SK-N-SH (cell line): ENCODE data around the gene CD63. TPM values are rescaled to one million over a fixed set of nuclear protein-coding genes. Genes with fewer than 3 reads are reported as not detected.

ENCODE experiments used
- CTCF ChIA-PET: fragments of 300-600, 350-600 bp; formaldehyde crosslinking; extraction: SDS; loops from one replicate; lab custom pipeline; 2021; lab: Yijun Ruan, JAX
- POLR2A ChIA-PET: fragments of 350-600 bp; sonication (Branson Sonifier 250); formaldehyde crosslinking; extraction: SDS; loops from one replicate; lab custom pipeline; 2020; ENCODE audit warnings: antibody characterized with exemption, inconsistent platforms; lab: Yijun Ruan, JAX
- DNase-seq: peaks from one replicate; pipeline ENCODE4 v3.0.0; 2012
- H2AFZ ChIP-seq: fragments of 200-600 bp; sonication (generic); 2 replicates; pipeline ENCODE4 v1.8.1; 2016; ENCODE audit warnings: antibody characterized with exemption, mild to moderate bottlenecking, low read depth
- H3F3A ChIP-seq: fragments of 200-600 bp; sonication (generic); replicated peaks from 2 replicates; pipeline ENCODE3; 2016; ENCODE audit warnings: antibody characterized with exemption, mild to moderate bottlenecking; ENCODE audit not compliant: insufficient read depth
- H3K27ac ChIP-seq, 2 experiments: fragments of 200-500 bp in 1 of 2; fragments of 200-600 bp in 1 of 2; sonication (Bioruptor generic) in 1 of 2; sonication (generic), shearing (Covaris generic) in 1 of 2; 2 replicates each; pipeline versions ENCODE4 v1.5.1 to v1.6.1; 2014 to 2016; ENCODE audit warnings: low read depth in 2 of 2, inconsistent platforms in 1 of 2, low read length in 1 of 2, mild to moderate bottlenecking in 1 of 2, mixed read lengths in 1 of 2
- H3K27me3 ChIP-seq: fragments of 200-600 bp; sonication (generic), shearing (Covaris generic); 2 replicates; pipeline ENCODE4 v1.6.1; 2016; ENCODE audit warnings: mixed run types; ENCODE audit not compliant: insufficient read depth
- H3K36me3 ChIP-seq, 2 experiments: fragments of 200-500 bp in 1 of 2; fragments of 200-600 bp in 1 of 2; sonication (Bioruptor generic) in 1 of 2; sonication (generic) in 1 of 2; replicated peaks in 1 of 2; 2 replicates each; pipeline versions ENCODE3 to v1.5.1; 2014 to 2016; ENCODE audit warnings: low read length in 1 of 2, mild to moderate bottlenecking in 1 of 2; ENCODE audit not compliant: insufficient read depth in 2 of 2, control insufficient read depth in 1 of 2
- H3K4me1 ChIP-seq, 2 experiments: fragments of 200-500 bp in 1 of 2; fragments of 200-600 bp in 1 of 2; sonication (Bioruptor generic) in 1 of 2; sonication (generic), shearing (Covaris generic) in 1 of 2; 2 replicates each; pipeline versions ENCODE4 v1.5.1 to v1.6.1; 2014 to 2016; ENCODE audit warnings: low read depth in 1 of 2, low read length in 1 of 2, mixed run types in 1 of 2; ENCODE audit not compliant: insufficient read depth in 2 of 2, control insufficient read depth in 1 of 2
- H3K4me2 ChIP-seq: fragments of 200-600 bp; sonication (generic), shearing (Covaris generic); 2 replicates; pipeline ENCODE4 v1.6.1; 2017; ENCODE audit warnings: mixed run types
- H3K4me3 ChIP-seq, 2 experiments: fragments of 200-500 bp in 1 of 2; fragments of 200-600 bp in 1 of 2; sonication (Bioruptor generic) in 1 of 2; sonication (generic), shearing (Covaris generic) in 1 of 2; 2 replicates each; pipeline versions ENCODE4 v1.5.1 to v1.8.1; 2014 to 2016; ENCODE audit warnings: low read depth in 2 of 2, inconsistent platforms in 1 of 2, low read length in 1 of 2, mild to moderate bottlenecking in 1 of 2, mixed read lengths in 1 of 2, moderate library complexity in 1 of 2
- H3K79me2 ChIP-seq: fragments of 200-600 bp; sonication (generic); 2 replicates; pipeline ENCODE4 v1.8.1; 2017; ENCODE audit warnings: mild to moderate bottlenecking; ENCODE audit not compliant: insufficient read depth
- H3K9ac ChIP-seq: fragments of 200-600 bp; sonication (generic); 2 replicates; pipeline ENCODE4 v1.6.1; 2017; ENCODE audit warnings: mixed run types
- H3K9me2 ChIP-seq: fragments of 200-600 bp; sonication (generic); 2 replicates; pipeline ENCODE4 v1.6.1; 2017; ENCODE audit warnings: mixed run types
- H3K9me3 ChIP-seq: fragments of 200-600 bp; sonication (generic); 2 replicates; pipeline ENCODE4 v1.6.1; 2017; ENCODE audit warnings: mixed run types, mild to moderate bottlenecking, moderate library complexity
- H4K20me1 ChIP-seq: fragments of 200-600 bp; sonication (generic); 2 replicates; pipeline ENCODE4 v1.6.1; 2017; ENCODE audit warnings: mild to moderate bottlenecking, mixed run types; ENCODE audit not compliant: insufficient read depth
- ELF1 ChIP-seq: IDR thresholded peaks from 2 replicates; pipeline ENCODE4 v1.4.0; 2012
- FOXM1 ChIP-seq: IDR thresholded peaks from 2 replicates; pipeline ENCODE4 v1.4.0; 2012; ENCODE audit warnings: low read depth, mild to moderate bottlenecking
- GABPA ChIP-seq: IDR thresholded peaks from 2 replicates; pipeline ENCODE4 v1.4.0; 2012; ENCODE audit warnings: low read depth, mild to moderate bottlenecking
- POLR2AphosphoS5 ChIP-seq: IDR thresholded peaks from 2 replicates; pipeline ENCODE4 v1.6.1; 2012; ENCODE audit warnings: low read depth, low read length
- RFX5 ChIP-seq: IDR thresholded peaks from 2 replicates; pipeline ENCODE4 v1.6.1; 2012; ENCODE audit warnings: mild to moderate bottlenecking, improper control_type of control experiment, low read length
- RXRA ChIP-seq: IDR thresholded peaks from 2 replicates; pipeline ENCODE4 v1.4.0; 2012; ENCODE audit warnings: low read depth, mild to moderate bottlenecking, borderline replicate concordance
- SMC3 ChIP-seq: IDR thresholded peaks from 2 replicates; pipeline ENCODE4 v1.6.1; 2012; ENCODE audit warnings: low read depth, low read length, improper control_type of control experiment
- TAF1 ChIP-seq: IDR thresholded peaks from 2 replicates; pipeline ENCODE4 v1.6.1; 2012; ENCODE audit warnings: low read depth, mild to moderate bottlenecking, low read length, moderate library complexity, borderline replicate concordance
- TEAD4 ChIP-seq: IDR thresholded peaks from 2 replicates; pipeline ENCODE4 v1.4.0; 2012; ENCODE audit warnings: mild to moderate bottlenecking, borderline replicate concordance; ENCODE audit not compliant: insufficient read depth
- USF2 ChIP-seq: fragments of 150-350 bp; IDR thresholded peaks from 2 replicates; pipeline ENCODE4 v1.6.1; 2017; ENCODE audit warnings: antibody characterized with exemption, low read length, low read depth, borderline replicate concordance
- WGBS: methylation state at CpG from one replicate; pipeline ENCODE4 v1.1.6; 2017; ENCODE audit warnings: low lambda C conversion rate; 5-methylcytosine and 5-hydroxymethylcytosine counted together
- polyA plus RNA-seq, 3 experiments: library from polyadenylated mRNA; depleted of rRNA; stranded (reverse); fragments of >200 nt; gene quantifications; 2 replicates each; pipeline ENCODE4 v1.2.3, GENCODE V29; 2012
- TF ChIP-seq, protein P1 (sequence below): IDR thresholded peaks from 2 replicates; pipeline ENCODE4 v1.4.0; 2012; ENCODE audit warnings: low read depth, borderline replicate concordance
- TF ChIP-seq, protein P2 (sequence below): IDR thresholded peaks from 2 replicates; pipeline ENCODE4 v1.4.0; 2012; ENCODE audit warnings: low read depth
- TF ChIP-seq, protein P3 (sequence below): fragments of 200-600 bp; sonication (generic); IDR thresholded peaks from 2 replicates; pipeline ENCODE4 v1.6.1; 2017; ENCODE audit warnings: antibody characterized with exemption, mild to moderate bottlenecking, moderate library complexity
- TF ChIP-seq, protein P4 (sequence below): IDR thresholded peaks from 2 replicates; pipeline ENCODE4; 2012

Gene CD63
- polyA plus RNA-seq, 1 of the 3 experiments (the other 2 are of a cell fraction), result 1,465 TPM

- Histone ChIP-seq H3K79me2 (no peaks in the 10 kb centered on the region), H3K27me3 (no peaks in the 10 kb centered on the region), H3K27ac (no peak overlapping the region), H3K9ac (no peak overlapping the region), H3K4me2 (no peak overlapping the region), H3F3A (no peaks in the 10 kb centered on the region), H3K36me3 (no peaks in the 10 kb centered on the region), H3K9me2 (no peaks in the 10 kb centered on the region), H2AFZ (no peak overlapping the region), H4K20me1 (no peaks in the 10 kb centered on the region), H3K9me3 (no peaks in the 10 kb centered on the region), H3K4me1 (no peaks in the 10 kb centered on the region), H3K4me3 (no peak overlapping the region)
- POLR2A ChIA-PET, result no interaction called here
- DNase-seq, result no peak
- WGBS, result 63% methylated on average over 1 of the region's 4 CpGs
- no peak for TF ChIP-seq GABPA
- TF ChIP-seq ELF1, result no peak
- TF ChIP-seq USF2, result no peak
- TF ChIP-seq TAF1, result no peak
- TF ChIP-seq SMC3, result no peak
- TF ChIP-seq, protein P1, sequence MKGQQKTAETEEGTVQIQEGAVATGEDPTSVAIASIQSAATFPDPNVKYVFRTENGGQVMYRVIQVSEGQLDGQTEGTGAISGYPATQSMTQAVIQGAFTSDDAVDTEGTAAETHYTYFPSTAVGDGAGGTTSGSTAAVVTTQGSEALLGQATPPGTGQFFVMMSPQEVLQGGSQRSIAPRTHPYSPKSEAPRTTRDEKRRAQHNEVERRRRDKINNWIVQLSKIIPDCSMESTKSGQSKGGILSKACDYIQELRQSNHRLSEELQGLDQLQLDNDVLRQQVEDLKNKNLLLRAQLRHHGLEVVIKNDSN, result no peak
- TF ChIP-seq, protein P2, sequence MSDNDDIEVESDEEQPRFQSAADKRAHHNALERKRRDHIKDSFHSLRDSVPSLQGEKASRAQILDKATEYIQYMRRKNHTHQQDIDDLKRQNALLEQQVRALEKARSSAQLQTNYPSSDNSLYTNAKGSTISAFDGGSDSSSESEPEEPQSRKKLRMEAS, result no peak
- TF ChIP-seq FOXM1, result no peak
- TF ChIP-seq, protein P3, sequence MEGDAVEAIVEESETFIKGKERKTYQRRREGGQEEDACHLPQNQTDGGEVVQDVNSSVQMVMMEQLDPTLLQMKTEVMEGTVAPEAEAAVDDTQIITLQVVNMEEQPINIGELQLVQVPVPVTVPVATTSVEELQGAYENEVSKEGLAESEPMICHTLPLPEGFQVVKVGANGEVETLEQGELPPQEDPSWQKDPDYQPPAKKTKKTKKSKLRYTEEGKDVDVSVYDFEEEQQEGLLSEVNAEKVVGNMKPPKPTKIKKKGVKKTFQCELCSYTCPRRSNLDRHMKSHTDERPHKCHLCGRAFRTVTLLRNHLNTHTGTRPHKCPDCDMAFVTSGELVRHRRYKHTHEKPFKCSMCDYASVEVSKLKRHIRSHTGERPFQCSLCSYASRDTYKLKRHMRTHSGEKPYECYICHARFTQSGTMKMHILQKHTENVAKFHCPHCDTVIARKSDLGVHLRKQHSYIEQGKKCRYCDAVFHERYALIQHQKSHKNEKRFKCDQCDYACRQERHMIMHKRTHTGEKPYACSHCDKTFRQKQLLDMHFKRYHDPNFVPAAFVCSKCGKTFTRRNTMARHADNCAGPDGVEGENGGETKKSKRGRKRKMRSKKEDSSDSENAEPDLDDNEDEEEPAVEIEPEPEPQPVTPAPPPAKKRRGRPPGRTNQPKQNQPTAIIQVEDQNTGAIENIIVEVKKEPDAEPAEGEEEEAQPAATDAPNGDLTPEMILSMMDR, result no peak
- TF ChIP-seq RXRA, result no peak
- TF ChIP-seq, protein P4, sequence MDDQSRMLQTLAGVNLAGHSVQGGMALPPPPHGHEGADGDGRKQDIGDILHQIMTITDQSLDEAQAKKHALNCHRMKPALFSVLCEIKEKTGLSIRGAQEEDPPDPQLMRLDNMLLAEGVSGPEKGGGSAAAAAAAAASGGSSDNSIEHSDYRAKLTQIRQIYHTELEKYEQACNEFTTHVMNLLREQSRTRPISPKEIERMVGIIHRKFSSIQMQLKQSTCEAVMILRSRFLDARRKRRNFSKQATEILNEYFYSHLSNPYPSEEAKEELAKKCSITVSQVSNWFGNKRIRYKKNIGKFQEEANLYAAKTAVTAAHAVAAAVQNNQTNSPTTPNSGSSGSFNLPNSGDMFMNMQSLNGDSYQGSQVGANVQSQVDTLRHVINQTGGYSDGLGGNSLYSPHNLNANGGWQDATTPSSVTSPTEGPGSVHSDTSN, result no peak
- no peak for TF ChIP-seq POLR2AphosphoS5
- no peak for TF ChIP-seq RFX5
- TF ChIP-seq TEAD4, result no peak
- CTCF ChIA-PET, result interaction anchor here (0.9 to 2.5 kb wide), 2 partner anchors 25 to 38 kb away, joined by 4 to 8 read pairs; no protein-coding TSS in a partner anchor
These were observed 34.2 kb downstream of the CD63 start for GRCh38 chr12:55694651-55695050.
